Cardiac septum (tissue), 1 donor: ENCODE measurements around the gene SNAPC4. TPM values are rescaled to one million over a fixed set of nuclear protein-coding genes. Genes with fewer than 3 reads are reported as not detected.

Experiments used
- DNase-seq: peaks from one replicate; pipeline ENCODE4 v3.0.0-alpha.2; 2020; ENCODE audit warnings: low spot score
- intact Hi-C: fragments of 100-400 bp; cut with DNase I; formaldehyde crosslinking; loops from one replicate; pipeline ENCODE4 v1.14.0; 2022
- total RNA-seq: library from RNA; stranded (reverse); fragmentation: NEBNext Ultra II Directional; extraction: Animal tissue kit (Norgen Biotek cat#: 25700); gene quantifications from one replicate; pipeline ENCODE4 v1.2.1, GENCODE V29; 2021
- donor health status: DM: no; HTN: no; CAD: no.

The SNAPC4 gene
- total RNA-seq, 1 donor from 2014 or later: 3.9 TPM

- no peak for DNase-seq
- intact Hi-C loops: no loop called here
Observed at GRCh38 chr9:136395020-136395340, 5.0 kb downstream of the SNAPC4 start.

GRCh38 chr9:136394312-136395019, 5.5 kb downstream of the SNAPC4 start:
- intact Hi-C loops: no loop called here
- DNase-seq: no peak

GRCh38 chr9:136393531-136393930, 6.4 kb downstream of the SNAPC4 start:
- no peak for DNase-seq
- intact Hi-C loops: no loop called here

- no peak for DNase-seq
- intact Hi-C loops: no loop called here
Observed at GRCh38 chr9:136392538-136393449, 7.2 kb downstream of the SNAPC4 start.

- intact Hi-C loops: no loop called here
- DNase-seq: no peak
Observed at GRCh38 chr9:136391737-136392537, 8.0 kb downstream of the SNAPC4 start.

- DNase-seq: no peak
- intact Hi-C loops: no loop called here
Observed at GRCh38 chr9:136389396-136389795, 10.6 kb downstream of the SNAPC4 start.

- intact Hi-C loops: no loop called here
- no peak for DNase-seq
Observed at GRCh38 chr9:136387217-136387616, 12.8 kb downstream of the SNAPC4 start.

GRCh38 chr9:136386018-136386417, 14.0 kb downstream of the SNAPC4 start:
- no peak for DNase-seq
- intact Hi-C loops: no loop called here

- no peak for DNase-seq
- intact Hi-C loops: no loop called here
Observed at GRCh38 chr9:136385015-136385414, 15.0 kb downstream of the SNAPC4 start.

GRCh38 chr9:136383436-136383835, 16.5 kb downstream of the SNAPC4 start:
- intact Hi-C loops: no loop called here
- DNase-seq: no peak

GRCh38 chr9:136381966-136382513, 17.9 kb downstream of the SNAPC4 start:
- intact Hi-C loops: no loop called here
- DNase-seq: no peak

GRCh38 chr9:136381311-136381710, 18.7 kb downstream of the SNAPC4 start:
- DNase-seq: no peak
- intact Hi-C loops: no loop called here

GRCh38 chr9:136380381-136380780, 19.6 kb downstream of the SNAPC4 start:
- DNase-seq: no peak
- intact Hi-C loops: no loop called here

- intact Hi-C loops: no loop called here
- no peak for DNase-seq
Observed at GRCh38 chr9:136379891-136380290, 20.1 kb downstream of the SNAPC4 start.

- no peak for DNase-seq
- intact Hi-C loops: no loop called here
Observed at GRCh38 chr9:136379401-136379800, 20.6 kb downstream of the SNAPC4 start.

GRCh38 chr9:136379003-136379287, 21.0 kb downstream of the SNAPC4 start:
- intact Hi-C loops: no loop called here

GRCh38 chr9:136378170-136379002, 21.6 kb downstream of the SNAPC4 start:
- intact Hi-C loops: no loop called here
- DNase-seq: no peak

More at GRCh38 chr9:136379003-136379287, 21.0 kb downstream of the SNAPC4 start:
- no peak for DNase-seq

- intact Hi-C loops: no loop called here
- DNase-seq: no peak
Observed at GRCh38 chr9:136377341-136378169, 22.4 kb downstream of the SNAPC4 start.
